Endothelial cell of umbilical vein (primary cell): ENCODE measurements around the gene UBE2D3. TPM values are rescaled to one million over a fixed set of nuclear protein-coding genes. Genes with fewer than 3 reads are reported as not detected.

Source experiments
- BruUV-seq: library from RNA; stranded (reverse); fragments of 400-500 nt; replicated peaks from 2 replicates; lab custom pipeline; 2021; lab: Mats Ljungman, UMichigan
- CTCF ChIA-PET: fragments of 300-600, 350-600 bp; sonication (Branson Sonifier 250); formaldehyde crosslinking; loops from one replicate; lab custom pipeline; 2021; ENCODE audit warnings: antibody characterized with exemption, inconsistent platforms; lab: Charles Lee
- POLR2A ChIA-PET: fragments of 300-600, 350-600 bp; sonication (Branson Sonifier 250); formaldehyde crosslinking; loops from one replicate; lab custom pipeline; 2021; ENCODE audit warnings: antibody characterized with exemption, inconsistent platforms; lab: Charles Lee
- DNase-seq: peaks from one replicate; pipeline ENCODE4 v3.0.0-alpha.2; 2011; ENCODE audit warnings: low read depth, low spot score
- FAIRE-seq: peaks from 2 replicates; lab custom pipeline; 2011; peaks lifted over from hg19 to GRCh38; lab: Jason Lieb, UNC
- H2AFZ ChIP-seq: 2 replicates; pipeline ENCODE4 v1.6.0; 2012; ENCODE audit warnings: low read depth, low read length, control low read depth, inconsistent platforms
- H3K27ac ChIP-seq: 2 replicates; pipeline ENCODE4 v1.5.1; 2011; ENCODE audit warnings: low read depth, mild to moderate bottlenecking, control low read depth, low read length, moderate library complexity; ENCODE audit not compliant: insufficient read depth
- H3K27me3 ChIP-seq, 2 experiments: 2 replicates each; pipeline versions ENCODE4 v1.6.0 to v1.6.1; 2011; ENCODE audit warnings: low read length in 2 of 2, mixed read lengths in 1 of 2; ENCODE audit not compliant: control insufficient read depth in 2 of 2, insufficient read depth in 2 of 2
- H3K36me3 ChIP-seq, 2 experiments: 2 replicates in 1 of 2; 3 replicates in 1 of 2; pipeline ENCODE4 v1.5.1; 2011; ENCODE audit warnings: low read length in 2 of 2, mild to moderate bottlenecking in 1 of 2, moderate library complexity in 1 of 2; ENCODE audit not compliant: control insufficient read depth in 2 of 2, insufficient read depth in 2 of 2; ENCODE audit errors: extremely low read depth in 1 of 2
- H3K4me1 ChIP-seq: 3 replicates; pipeline ENCODE4 v1.5.1; 2011; ENCODE audit warnings: mild to moderate bottlenecking, low read length; ENCODE audit not compliant: control insufficient read depth, insufficient read depth; ENCODE audit errors: extremely low read depth
- H3K4me2 ChIP-seq: 2 replicates; pipeline ENCODE4 v1.6.1; 2011; ENCODE audit warnings: low read length, control low read depth, mixed read lengths; ENCODE audit not compliant: insufficient read depth
- H3K4me3 ChIP-seq, 3 experiments: fragments of 200-600 bp in 1 of 3; sonication (generic), shearing (Covaris generic) in 1 of 3; replicated peaks in 1 of 3; 2 replicates each; pipeline ENCODE4 v1.5.1; 2011 to 2016; ENCODE audit warnings: control low read depth in 3 of 3, low read length in 3 of 3, mild to moderate bottlenecking in 2 of 3, inconsistent platforms in 1 of 3, low read depth in 1 of 3, moderate library complexity in 1 of 3; ENCODE audit not compliant: insufficient read depth in 1 of 3
- H3K79me2 ChIP-seq: 2 replicates; pipeline ENCODE4 v1.6.0; 2012; ENCODE audit warnings: low read length, inconsistent platforms; ENCODE audit not compliant: control insufficient read depth, insufficient read depth
- H3K9ac ChIP-seq: replicated peaks from 2 replicates; pipeline ENCODE3; 2011; ENCODE audit warnings: low read length, control low read depth; ENCODE audit not compliant: insufficient read depth; ENCODE audit errors: extremely low read depth
- H3K9me1 ChIP-seq: replicated peaks from 3 replicates; pipeline ENCODE4 v1.6.0; 2011; ENCODE audit warnings: mild to moderate bottlenecking, low read length; ENCODE audit not compliant: control insufficient read depth, insufficient read depth; ENCODE audit errors: extremely low read depth
- H3K9me3 ChIP-seq: replicated peaks from 2 replicates; pipeline ENCODE4 v1.5.1; 2012; ENCODE audit warnings: low read length, inconsistent platforms; ENCODE audit not compliant: control insufficient read depth, insufficient read depth
- H4K20me1 ChIP-seq: replicated peaks from 2 replicates; pipeline ENCODE3; 2011; ENCODE audit warnings: mild to moderate bottlenecking, low read length; ENCODE audit not compliant: control insufficient read depth, insufficient read depth; ENCODE audit errors: extremely low read depth
- CTCF ChIP-seq, 2 donors: IDR thresholded peaks; 1 replicate in 1 of 2; 2 replicates in 1 of 2; pipeline ENCODE4 v1.5.1; 2011; ENCODE audit warnings: low read length in 2 of 2, mild to moderate bottlenecking in 2 of 2, moderate library complexity in 2 of 2, control low read depth in 1 of 2, inconsistent platforms in 1 of 2, low read depth in 1 of 2; ENCODE audit not compliant: insufficient read depth in 1 of 2; ENCODE audit errors: extremely low read depth in 1 of 2
- EZH2 ChIP-seq: IDR thresholded peaks from 2 replicates; pipeline ENCODE4 v1.6.1; 2012; ENCODE audit warnings: borderline replicate concordance, low read depth, mild to moderate bottlenecking, moderate library complexity, low read length, inconsistent platforms; ENCODE audit not compliant: severe bottlenecking
- FOS ChIP-seq: IDR thresholded peaks from 2 replicates; pipeline ENCODE4 v1.6.1; 2011; ENCODE audit warnings: mild to moderate bottlenecking, low read length, moderate library complexity, borderline replicate concordance; ENCODE audit not compliant: insufficient read depth
- GATA2 ChIP-seq: IDR thresholded peaks from 2 replicates; pipeline ENCODE4 v1.7.0; 2011; ENCODE audit warnings: low read depth, mild to moderate bottlenecking, moderate library complexity, mixed read lengths, low read length; ENCODE audit not compliant: insufficient read length, insufficient read depth
- JUN ChIP-seq: IDR thresholded peaks from 2 replicates; pipeline ENCODE4 v1.6.1; 2011; ENCODE audit warnings: borderline replicate concordance, low read depth; ENCODE audit not compliant: insufficient read length, insufficient read depth
- MAX ChIP-seq: IDR thresholded peaks from 2 replicates; pipeline ENCODE4 v1.6.1; 2011; ENCODE audit not compliant: insufficient read depth, insufficient read length
- MYC ChIP-seq: IDR thresholded peaks from one replicate; pipeline ENCODE4 v1.6.1; 2011; ENCODE audit warnings: mild to moderate bottlenecking, low read depth, low read length
- POLR2A ChIP-seq: IDR thresholded peaks from 2 replicates; pipeline ENCODE4 v1.6.1; 2012; ENCODE audit warnings: low read depth, mild to moderate bottlenecking, control low read depth, low read length
- POLR2AphosphoS5 ChIP-seq: IDR thresholded peaks from 2 replicates; pipeline ENCODE4 v1.6.1; 2012; ENCODE audit warnings: low read depth, mild to moderate bottlenecking, control low read depth, low read length, moderate library complexity; ENCODE audit not compliant: insufficient read depth
- dilution Hi-C: fragments of 300-500 bp; cut with MboI; formaldehyde crosslinking; loops from one replicate; pipeline ENCODE4 v1.15.0; 2019; ENCODE audit warnings: low sequenced_read_pairs; ENCODE audit not compliant: extremely low pct_ligation_motif_present
- intact Hi-C: fragments of 100-400 bp; cut with micrococcal nuclease; formaldehyde crosslinking; loops from one replicate; pipeline ENCODE4 v1.10.0; 2022
- polyA plus RNA-seq, 4 experiments: library from polyadenylated mRNA; depleted of rRNA in 3 of 4; stranded (reverse) in 3 of 4; unstranded in 1 of 4; fragments of >200 nt; gene quantifications; 2 replicates each; pipeline versions ENCODE4 v1.2.1 to v1.2.3, GENCODE V29; 2011 to 2012; ENCODE audit warnings: missing spikeins in 1 of 4
- total RNA-seq: library from RNA; stranded (reverse); gene quantifications from 2 replicates; pipeline ENCODE4 v1.2.3, GENCODE V29; 2021

Gene UBE2D3
- total and polyA plus RNA-seq, 2 donors (not counting 3 experiments of a cell fraction or from before 2014, with no cell fraction given) = 279 to 399 TPM

GRCh38 chr4:102836596-102836995 is 9.2 kb upstream of the UBE2D3 start:
- Histone ChIP-seq H3K9ac (no peak overlapping the region), H3K4me2 (no peak overlapping the region), H3K4me1 (no peaks in the 10 kb centered on the region), H3K9me3 (no peaks in the 10 kb centered on the region), H3K79me2 (no peaks in the 10 kb centered on the region), H3K9me1 (no peaks in the 10 kb centered on the region), H3K27me3 (no peaks in the 10 kb centered on the region), H3K4me3 (no peak overlapping the region), H2AFZ (no peak overlapping the region), H4K20me1 (no peaks in the 10 kb centered on the region), H3K27ac (no peak overlapping the region), H3K36me3 (no peaks in the 10 kb centered on the region)
- ChIA-PET POLR2A (interaction anchor here (0.6 kb wide), 1 partner anchor 9 kb away, joined by 3 read pairs; the partner anchor contains the start of gene UBE2D3), CTCF (no interaction called here)
- DNase-seq = no peak
- dilution Hi-C loops = no loop called here
- TF ChIP-seq JUN = no peak
- TF ChIP-seq FOS = no peak
- TF ChIP-seq POLR2AphosphoS5 = no peak
- TF ChIP-seq GATA2 = no peak
- no peak for TF ChIP-seq CTCF (IDR thresholded peaks at IDR 0.05; ENCODE audit: extremely low read depth in 1 of 2, insufficient read depth in 1 of 2, low read depth in 1 of 2, low read length in 2 of 2)
- TF ChIP-seq MAX = no peak
- TF ChIP-seq POLR2A = no peak
- TF ChIP-seq EZH2 = no peak
- no peak for TF ChIP-seq MYC
- no peak for FAIRE-seq
- no TSS peak for BruUV-seq
- intact Hi-C loops = no loop called here
